CD4-positive, alpha-beta T cell treated with Interleukin-17A for 4 hours (primary cell): Measurements from ENCODE around the gene PSMG2.
"Not testable (repeated sequence)": the region's sequence is repeated elsewhere in the genome, so short reads cannot be mapped to it uniquely, and the experiment has no call there.

Source experiments
- DNase-seq: peaks from one replicate; pipeline ENCODE4 v3.0.0-alpha.2; 2020; ENCODE audit warnings: mixed read lengths

PSMG2 gene

DNA sequence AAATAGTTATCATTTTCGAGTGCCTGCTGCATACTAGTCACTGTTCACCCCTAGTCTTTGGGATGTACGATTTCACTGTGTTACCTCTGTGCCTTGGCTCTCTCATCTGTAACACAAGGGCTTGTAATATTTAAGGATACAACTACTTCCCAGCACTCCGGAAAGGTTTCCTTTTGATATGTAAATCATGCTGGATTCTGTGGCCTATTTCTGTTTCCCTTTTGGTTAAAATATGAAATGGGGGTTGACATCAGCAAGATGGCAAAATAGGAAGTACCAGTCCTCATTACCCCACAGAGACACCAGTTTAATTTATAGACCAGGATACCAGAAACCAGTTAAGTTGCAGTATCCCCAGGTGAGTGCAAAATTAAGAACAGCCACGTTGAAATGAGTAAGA lies 23.5 kb downstream of the PSMG2 start:
- DNase-seq: no peak

GRCh38 chr18:12726774-12727550 lies 24.1 kb downstream of the PSMG2 start:
- peak; percentile 72 for DNase-seq

GRCh38 chr18:12737243-12737902 lies 34.5 kb downstream of the PSMG2 start:
- DNase-seq: no peak

DNA sequence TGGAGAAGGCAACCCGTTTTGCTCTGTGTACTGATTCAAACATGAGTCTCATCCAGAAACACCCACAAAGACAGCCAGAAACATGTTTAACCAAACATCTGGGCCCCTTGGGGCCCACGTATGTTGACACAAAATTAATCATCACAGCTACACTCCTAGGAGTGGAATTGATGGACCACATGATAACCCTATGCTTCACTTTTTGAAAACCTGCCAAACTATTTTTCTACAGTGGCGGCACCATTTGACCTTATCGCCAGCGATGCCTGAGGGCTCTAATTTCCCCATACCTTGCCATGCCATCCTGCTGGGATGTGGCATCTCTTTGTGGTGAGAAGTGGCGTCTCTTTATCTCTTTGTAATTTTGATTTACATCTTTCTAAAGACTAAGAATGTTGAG lies 38.5 kb downstream of the PSMG2 start:
- DNase-seq: no peak

DNA sequence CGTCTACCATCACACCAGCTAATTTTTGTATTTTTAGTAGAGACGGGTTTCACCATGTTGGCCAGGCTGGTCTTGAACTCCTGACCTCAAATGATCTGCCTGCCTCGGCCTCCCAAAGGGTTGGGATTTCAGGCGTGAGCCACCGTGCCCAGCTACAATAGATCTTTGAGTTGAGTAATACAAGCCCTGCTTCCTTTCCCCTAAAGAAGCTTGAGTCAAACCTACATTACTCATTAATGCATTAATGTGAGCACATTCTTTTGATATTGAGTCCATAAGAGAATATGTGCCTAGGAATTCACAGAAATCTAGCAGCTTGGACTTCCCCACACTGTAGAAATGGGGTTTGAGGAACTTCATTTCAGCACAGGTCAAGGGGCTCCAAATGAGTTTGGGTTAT lies 39.6 kb downstream of the PSMG2 start:
- no peak for DNase-seq

DNA sequence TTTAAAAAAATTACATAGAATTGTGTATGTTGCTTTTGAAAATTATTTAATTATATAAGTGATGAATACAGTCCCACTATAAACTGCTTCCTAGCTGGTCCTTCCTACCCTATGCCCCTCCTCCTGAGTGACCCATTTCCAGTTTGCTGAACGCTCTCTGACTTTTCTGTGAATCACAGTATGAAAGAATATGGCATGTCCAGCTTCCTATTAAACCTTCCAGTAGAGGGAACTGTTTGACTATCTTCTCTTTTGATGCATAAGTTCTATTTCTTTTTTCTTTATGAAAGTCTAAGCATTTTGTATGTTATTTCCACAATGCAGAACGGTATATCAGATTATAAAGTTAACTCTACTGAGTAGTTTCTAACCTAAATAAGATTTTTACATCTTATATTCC lies 41.3 kb downstream of the PSMG2 start:
- DNase-seq: no peak

DNA sequence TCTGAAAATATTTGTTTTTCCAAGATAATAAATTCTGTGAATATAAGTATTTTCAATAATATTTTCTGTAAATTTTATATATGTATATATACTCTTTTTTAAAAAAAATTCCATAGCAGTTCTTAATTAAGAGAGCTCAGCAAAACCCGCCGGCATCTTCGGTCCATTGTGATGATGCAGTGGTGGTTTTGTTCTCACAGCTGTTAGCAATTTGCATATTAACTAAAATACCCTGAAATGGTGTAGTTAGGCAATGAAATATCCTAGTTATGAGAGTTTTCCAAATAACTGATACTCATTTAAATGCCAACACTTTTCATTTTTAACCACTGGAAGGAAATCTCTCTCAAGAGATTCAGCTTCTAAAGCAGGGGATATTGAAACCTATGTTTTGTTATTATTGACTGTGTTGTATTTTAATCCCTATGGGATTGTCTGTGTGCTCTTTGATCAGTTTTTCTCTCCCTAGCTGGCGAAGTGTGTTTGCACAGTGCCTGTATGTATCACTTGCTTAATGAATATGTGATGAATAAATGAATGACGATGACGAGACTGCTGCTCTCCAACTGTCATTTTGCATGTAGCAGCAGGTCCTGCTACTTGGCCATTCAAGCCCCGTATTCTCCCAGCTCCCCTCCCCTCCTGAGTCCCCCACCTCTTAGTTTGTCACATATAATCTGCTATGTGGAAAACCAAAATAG lies 42.4 kb downstream of the PSMG2 start:
- no peak for DNase-seq

DNA sequence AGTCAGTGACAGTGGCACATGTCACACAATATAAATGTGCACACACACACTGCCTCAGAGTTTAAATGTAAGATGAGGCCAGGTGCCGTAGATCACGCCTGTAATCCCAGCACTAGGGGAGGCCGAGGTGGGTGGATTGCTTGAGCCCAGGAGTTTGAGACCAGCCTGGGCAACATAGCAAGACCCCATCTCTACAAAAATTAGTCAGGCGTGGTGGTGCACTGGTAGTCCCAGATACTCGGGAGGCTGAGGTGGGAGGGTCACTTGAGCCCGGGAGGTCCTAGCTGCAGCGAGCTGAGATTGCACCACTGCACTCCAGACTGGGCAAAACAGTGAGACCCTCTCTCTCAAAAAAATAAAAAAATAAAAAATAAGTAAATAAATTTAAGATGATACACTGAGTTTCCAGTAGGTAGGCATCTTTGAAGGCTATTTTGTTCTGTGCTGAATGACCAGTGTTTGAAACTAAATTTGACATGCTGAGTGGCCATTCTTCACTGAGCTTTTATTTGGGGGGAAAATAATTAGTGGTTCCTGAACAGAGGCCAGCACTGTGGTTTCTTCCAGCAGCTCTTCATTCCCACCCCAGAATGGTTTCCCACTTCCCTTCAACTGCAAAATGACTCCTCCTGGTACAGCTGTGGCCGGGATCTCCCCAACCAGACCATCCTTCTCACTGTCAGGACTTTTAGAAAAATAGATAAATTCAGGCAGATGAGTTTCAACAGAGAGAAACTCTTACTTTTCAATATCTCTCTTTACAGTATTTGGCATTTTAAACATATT lies 44.9 kb downstream of the PSMG2 start:
- DNase-seq: no peak

DNA sequence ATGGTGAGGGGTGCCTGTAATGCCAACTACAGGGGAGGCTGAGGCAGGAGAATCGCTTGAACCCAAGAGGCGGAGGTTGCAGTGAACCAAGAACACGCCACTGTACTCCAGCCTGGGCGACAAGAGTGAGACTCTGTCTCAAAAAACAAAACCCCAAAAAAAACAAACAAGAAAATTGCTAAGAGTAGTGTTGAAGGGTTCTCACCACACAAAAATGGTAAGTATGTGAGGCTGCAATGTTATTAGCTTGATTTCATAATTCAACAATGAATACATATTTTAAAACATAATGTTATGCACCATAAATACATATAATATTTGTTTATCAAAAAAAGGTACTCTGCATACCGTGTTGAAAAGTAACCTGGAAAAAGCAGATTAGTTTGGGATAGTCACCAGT lies 45.8 kb downstream of the PSMG2 start:
- DNase-seq: no peak

GRCh38 chr18:12749121-12749520 lies 46.3 kb downstream of the PSMG2 start:
- DNase-seq: no peak

GRCh38 chr18:12750076-12750714 lies 47.4 kb downstream of the PSMG2 start:
- peak; percentile 46 for DNase-seq

DNA sequence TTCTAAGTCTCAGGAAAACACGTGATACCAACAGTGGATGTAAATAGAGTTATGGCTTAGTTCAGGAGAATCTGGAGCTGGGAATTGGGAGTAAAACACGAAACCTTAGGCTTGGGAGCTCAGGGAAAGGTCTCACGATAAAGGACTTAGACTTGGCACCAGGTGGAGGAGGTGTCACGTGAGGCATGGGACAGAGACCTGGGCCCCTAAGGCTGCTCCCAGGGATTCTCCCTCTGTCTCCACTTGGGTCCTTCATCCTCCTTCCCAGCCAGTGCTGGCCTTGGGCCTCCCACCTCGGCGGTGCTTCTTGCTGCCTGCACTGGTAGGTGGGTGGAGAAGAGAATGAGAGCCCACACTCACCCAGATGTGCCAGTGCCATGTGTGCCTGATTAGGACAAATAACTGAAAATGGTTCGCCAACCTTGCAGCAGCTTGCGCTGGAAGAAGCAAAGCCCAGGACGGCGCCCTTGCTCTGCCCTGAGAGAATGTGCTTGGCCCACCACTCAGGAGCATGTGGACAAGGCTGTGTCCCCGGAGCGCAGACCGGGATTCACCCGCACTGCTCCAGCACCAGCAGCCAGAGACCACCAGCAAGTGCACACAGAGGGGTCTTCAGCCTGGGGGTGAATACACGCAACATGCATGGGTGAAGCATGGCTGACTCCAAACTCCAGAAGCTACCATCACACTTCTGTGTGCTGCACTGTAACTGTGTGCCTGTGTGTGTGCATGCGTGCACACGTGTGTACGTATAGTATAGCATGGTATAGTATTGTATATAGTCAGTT lies 48.1 kb downstream of the PSMG2 start:
- DNase-seq: no peak

DNA sequence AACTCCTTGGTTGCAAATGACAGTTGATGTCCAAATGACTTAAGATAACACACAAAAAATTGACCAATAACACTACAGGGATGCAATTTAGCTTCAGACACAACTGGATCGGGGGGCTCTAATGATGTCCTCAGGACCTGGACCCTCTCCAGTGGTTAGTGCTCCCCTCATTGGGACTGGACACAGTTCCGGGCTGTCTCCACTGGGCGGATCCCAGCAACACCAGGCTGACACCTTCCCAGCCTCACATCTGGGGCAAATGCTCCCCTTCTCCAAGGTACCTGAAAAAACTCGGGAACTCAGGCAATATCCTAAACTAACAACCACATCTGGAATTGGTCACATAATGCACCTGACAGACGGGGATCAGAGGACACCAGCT lies 48.7 kb downstream of the PSMG2 start:
- no peak for DNase-seq

DNA sequence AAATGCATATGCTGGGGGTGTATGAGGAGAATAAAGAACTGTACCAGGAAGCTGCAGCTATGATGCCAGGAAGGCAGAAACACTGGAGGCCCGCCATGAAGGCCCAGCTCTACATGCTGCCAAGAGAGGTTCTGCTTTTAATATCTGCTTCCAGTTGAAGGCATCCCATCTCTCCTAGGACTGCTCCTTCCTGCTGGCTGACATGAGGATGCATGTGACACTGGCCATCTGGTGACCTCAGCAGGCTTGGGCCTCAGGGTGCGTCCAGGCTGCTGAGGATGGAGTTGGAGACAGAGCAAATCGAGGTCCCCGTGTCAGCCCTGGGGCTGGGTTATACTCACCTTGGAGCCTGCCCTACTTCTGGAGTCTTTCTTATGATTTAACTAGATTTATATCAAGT lies 49.0 kb downstream of the PSMG2 start:
- no peak for DNase-seq

- no peak for DNase-seq
Observed at GRCh38 chr18:12754511-12754910, 51.7 kb downstream of the PSMG2 start.

DNA sequence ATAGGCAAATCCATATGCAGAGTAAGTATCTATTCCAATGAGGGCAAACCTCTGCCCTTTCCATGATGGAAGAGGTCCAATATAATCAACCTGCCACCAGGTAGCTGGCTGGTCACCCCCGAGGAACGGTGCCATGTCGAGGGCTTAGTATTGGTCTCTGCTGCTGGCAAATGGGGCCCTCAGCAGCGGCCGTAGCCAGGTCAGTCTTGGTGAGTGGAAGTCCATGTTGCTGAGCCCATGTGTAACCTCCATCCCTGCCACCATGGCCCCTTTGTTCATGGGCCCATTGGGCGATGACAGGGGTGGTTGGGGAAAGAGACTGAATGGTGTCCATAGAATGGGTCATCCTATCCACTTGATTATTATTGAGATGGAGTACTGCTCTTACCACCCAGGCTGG lies 52.8 kb downstream of the PSMG2 start:
- DNase-seq: not testable (repeated sequence)

- DNase-seq: not testable (repeated sequence)
Observed at GRCh38 chr18:12756619-12757239, 53.9 kb downstream of the PSMG2 start.

GRCh38 chr18:12758566-12758965 lies 55.7 kb downstream of the PSMG2 start:
- not testable (repeated sequence) for DNase-seq

- no peak for DNase-seq
Observed at GRCh38 chr18:12765126-12765525, 62.3 kb downstream of the PSMG2 start.

DNA sequence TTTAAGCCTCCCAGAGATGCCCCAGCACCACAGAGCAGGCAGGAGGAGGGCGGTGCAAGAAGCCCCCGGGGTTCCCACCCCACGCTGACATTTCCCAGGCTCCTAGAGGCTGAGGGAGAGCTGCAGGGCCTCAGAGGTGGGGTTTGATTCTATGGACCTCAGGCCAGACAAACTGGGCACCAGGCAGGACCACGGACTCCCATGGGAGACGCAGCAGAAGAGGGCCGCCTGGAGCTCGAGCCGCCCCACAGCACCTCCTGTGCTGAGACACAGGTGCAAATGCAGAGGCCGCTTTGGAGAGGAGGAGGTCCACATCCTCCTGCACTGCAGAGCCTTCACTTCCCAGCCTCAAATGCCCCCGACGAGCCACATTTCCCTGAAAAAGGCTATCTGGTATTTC lies 62.7 kb downstream of the PSMG2 start:
- no peak for DNase-seq

GRCh38 chr18:12766986-12767433 lies 64.2 kb downstream of the PSMG2 start:
- no peak for DNase-seq
